Measurements from ENCODE around the gene GRIK5.
A peak's percentile ranks its signal among the peaks of the same experiment; 100 is the strongest.

Gene GRIK5

DNA sequence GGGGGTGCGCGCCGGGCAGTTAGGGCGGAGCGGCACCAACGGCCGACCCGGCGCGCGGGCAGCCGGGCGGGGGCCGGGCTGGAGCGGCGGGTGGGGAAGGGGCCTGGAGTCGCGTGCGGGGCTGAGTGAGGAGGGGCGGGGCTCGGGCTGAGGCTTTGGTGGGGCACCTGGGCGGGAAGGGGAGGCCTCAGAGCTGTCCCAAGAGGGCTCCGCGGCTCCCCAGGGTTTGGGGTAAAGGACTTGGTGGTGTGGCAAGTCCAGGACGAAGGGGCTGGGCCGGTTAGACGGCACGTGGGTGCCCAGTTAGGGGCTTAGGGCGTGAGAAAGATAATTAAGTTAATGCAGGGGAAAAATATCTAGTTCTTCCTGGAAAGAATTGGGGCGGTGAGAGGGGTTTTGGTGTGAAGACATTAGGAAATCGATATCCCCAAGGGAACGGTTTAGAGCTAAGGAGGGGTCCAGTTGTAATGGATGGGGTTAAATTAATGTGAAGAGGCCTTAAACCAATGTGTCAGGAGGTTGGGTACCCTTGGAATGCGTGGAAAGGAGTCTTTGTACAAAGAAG, 6.5 kb upstream of the GRIK5 start:
- Histone ChIP-seq H3K9me3 (ENCODE audit: low read length) (no peaks in the 10 kb centered on the region), H3K9me2 (ENCODE audit: low read depth, low read length) (no peaks in the 10 kb centered on the region), H3K4me3 (ENCODE audit: low read depth, low read length, poor library complexity, severe bottlenecking) (peak overlapping the region; percentile 72), H3K27me3 (ENCODE audit: insufficient read depth, low read length) (no peaks in the 10 kb centered on the region), H3K79me2 (ENCODE audit: insufficient read depth, low read length) (peaks cover 21% of the 10 kb centered on the region), H3F3A (ENCODE audit: insufficient read depth, low read length) (no peaks in the 10 kb centered on the region), H4K20me1 (ENCODE audit: insufficient read depth, low read length) (no peaks in the 10 kb centered on the region), H3K36me3 (ENCODE audit: insufficient read depth, low read length) (peaks cover 37% of the 10 kb centered on the region), H3K4me1 (ENCODE audit: insufficient read depth, low read length, severe bottlenecking) (peaks cover 22% of the 10 kb centered on the region), H2AFZ (ENCODE audit: low read length) (no peak overlapping the region), H3K4me2 (ENCODE audit: low read length) (peak overlapping the region; percentile 91), H3K27ac (ENCODE audit: low read depth, low read length, poor library complexity, severe bottlenecking) (peak overlapping the region; percentile 15), H3K9ac (ENCODE audit: low read length) (peak overlapping the region; percentile 81)
- no peak for TF ChIP-seq EZH2 (IDR thresholded peaks at IDR 0.05; ENCODE audit: borderline replicate concordance, low read length)
- TF ChIP-seq, protein P1, sequence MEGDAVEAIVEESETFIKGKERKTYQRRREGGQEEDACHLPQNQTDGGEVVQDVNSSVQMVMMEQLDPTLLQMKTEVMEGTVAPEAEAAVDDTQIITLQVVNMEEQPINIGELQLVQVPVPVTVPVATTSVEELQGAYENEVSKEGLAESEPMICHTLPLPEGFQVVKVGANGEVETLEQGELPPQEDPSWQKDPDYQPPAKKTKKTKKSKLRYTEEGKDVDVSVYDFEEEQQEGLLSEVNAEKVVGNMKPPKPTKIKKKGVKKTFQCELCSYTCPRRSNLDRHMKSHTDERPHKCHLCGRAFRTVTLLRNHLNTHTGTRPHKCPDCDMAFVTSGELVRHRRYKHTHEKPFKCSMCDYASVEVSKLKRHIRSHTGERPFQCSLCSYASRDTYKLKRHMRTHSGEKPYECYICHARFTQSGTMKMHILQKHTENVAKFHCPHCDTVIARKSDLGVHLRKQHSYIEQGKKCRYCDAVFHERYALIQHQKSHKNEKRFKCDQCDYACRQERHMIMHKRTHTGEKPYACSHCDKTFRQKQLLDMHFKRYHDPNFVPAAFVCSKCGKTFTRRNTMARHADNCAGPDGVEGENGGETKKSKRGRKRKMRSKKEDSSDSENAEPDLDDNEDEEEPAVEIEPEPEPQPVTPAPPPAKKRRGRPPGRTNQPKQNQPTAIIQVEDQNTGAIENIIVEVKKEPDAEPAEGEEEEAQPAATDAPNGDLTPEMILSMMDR (IDR thresholded peaks at IDR 0.05; ENCODE audit: low read length): no peak

DNA sequence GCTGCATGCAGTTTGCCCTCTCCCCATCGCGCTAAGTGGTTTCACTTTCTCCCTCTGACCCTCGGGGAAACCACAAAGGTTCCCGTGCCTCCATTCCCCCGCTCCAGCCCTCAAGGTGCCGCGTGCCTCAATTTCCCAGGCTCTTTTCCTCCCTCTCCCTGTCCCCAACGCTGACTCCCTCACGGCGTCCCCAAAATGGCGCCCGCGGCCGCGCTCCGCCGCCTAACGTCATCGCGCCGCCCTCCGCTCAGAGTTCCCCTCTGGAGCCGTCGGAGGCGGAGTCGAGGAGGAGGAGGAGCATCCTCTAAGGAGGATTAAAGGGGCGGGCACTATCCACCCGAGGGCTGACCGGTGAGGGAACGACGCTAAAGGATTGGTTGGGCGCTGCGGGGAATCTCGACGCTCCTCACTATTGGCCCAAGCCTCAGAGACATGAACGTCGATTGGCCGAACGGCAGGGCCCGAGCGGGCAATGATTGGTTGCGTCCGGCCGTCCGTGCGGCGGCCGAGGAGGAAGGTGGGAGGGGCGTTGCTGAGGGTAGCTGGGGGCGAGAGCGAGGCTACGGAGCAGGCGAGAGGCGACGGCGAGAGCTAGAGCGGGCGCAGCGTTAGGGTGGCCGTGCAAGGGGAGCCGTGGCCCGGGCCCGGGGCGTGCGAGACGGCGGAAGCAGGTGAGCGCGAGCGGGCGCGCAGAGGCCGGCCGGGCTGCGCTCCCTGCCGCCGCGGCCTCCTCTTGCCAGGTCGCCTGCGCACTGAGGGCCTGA, 5.8 kb upstream of the GRIK5 start, which contains the start of gene ZNF574:
Gene ZNF574 (plus strand): TSS at position 551 of the 764 bp plus-strand sequence. CDS start 2,441 bp downstream, outside the sequence.
- TF ChIP-seq, protein P1 (IDR thresholded peaks at IDR 0.05; ENCODE audit: low read length): no peak
- TF ChIP-seq EZH2 (IDR thresholded peaks at IDR 0.05; ENCODE audit: borderline replicate concordance, low read length): no peak
- peaks cover 21% of the 10 kb centered on the region for H3K79me2 ChIP-seq (ENCODE audit: insufficient read depth, low read length)

DNA sequence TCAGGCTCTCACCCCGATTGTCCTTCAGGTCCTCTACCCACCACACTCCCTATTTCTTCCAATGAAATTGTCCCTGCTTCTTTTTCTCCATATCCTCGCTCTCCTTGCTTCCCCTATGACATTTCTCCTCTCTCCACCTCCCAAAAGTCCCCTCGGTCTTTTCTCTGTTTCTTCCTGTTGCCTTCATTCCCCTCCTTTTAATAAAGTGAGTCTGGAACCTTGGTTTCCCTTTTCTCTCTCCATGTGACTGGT, 5.3 kb upstream of the GRIK5 start:
- TF ChIP-seq, protein P1 (IDR thresholded peaks at IDR 0.05; ENCODE audit: low read length): no peak
- TF ChIP-seq EZH2 (IDR thresholded peaks at IDR 0.05; ENCODE audit: borderline replicate concordance, low read length): no peak
- Histone ChIP-seq H2AFZ (ENCODE audit: low read length) (0 out of 2 replicates have a peak overlapping the region, but pooled peaks have one; percentile 1), H3K9me3 (ENCODE audit: low read length) (no peaks in the 10 kb centered on the region), H3K27me3 (ENCODE audit: insufficient read depth, low read length) (no peaks in the 10 kb centered on the region), H3K36me3 (ENCODE audit: insufficient read depth, low read length) (peaks cover 25% of the 10 kb centered on the region), H3K4me1 (ENCODE audit: insufficient read depth, low read length, severe bottlenecking) (peaks cover 22% of the 10 kb centered on the region), H3K4me3 (ENCODE audit: low read depth, low read length, poor library complexity, severe bottlenecking) (peak overlapping the region; percentile 72), H3F3A (ENCODE audit: insufficient read depth, low read length) (no peaks in the 10 kb centered on the region), H4K20me1 (ENCODE audit: insufficient read depth, low read length) (no peaks in the 10 kb centered on the region), H3K9me2 (ENCODE audit: low read depth, low read length) (no peaks in the 10 kb centered on the region), H3K4me2 (ENCODE audit: low read length) (peak overlapping the region; percentile 88), H3K79me2 (ENCODE audit: insufficient read depth, low read length) (peaks cover 21% of the 10 kb centered on the region), H3K27ac (ENCODE audit: low read depth, low read length, poor library complexity, severe bottlenecking) (peak overlapping the region; percentile 69), H3K9ac (ENCODE audit: low read length) (peak overlapping the region; percentile 90)

More for the DNA sequence above, 5.8 kb upstream of the GRIK5 start, which contains the start of gene ZNF574:
- H3K27me3 ChIP-seq (ENCODE audit: insufficient read depth, low read length): no peaks in the 10 kb centered on the region
- H3K27ac ChIP-seq (ENCODE audit: low read depth, low read length, poor library complexity, severe bottlenecking): peak within 1 kb of the TSS; percentile 69
- no peaks in the 10 kb centered on the region for H3K9me2 ChIP-seq (ENCODE audit: low read depth, low read length)
- 0 out of 2 replicates have a peak within 1 kb of the TSS, but pooled peaks have one; percentile 1 for H2AFZ ChIP-seq (ENCODE audit: low read length)
- H3K4me3 ChIP-seq (ENCODE audit: low read depth, low read length, poor library complexity, severe bottlenecking): peak within 1 kb of the TSS; percentile 72
- H3K4me1 ChIP-seq (ENCODE audit: insufficient read depth, low read length, severe bottlenecking): peaks cover 22% of the 10 kb centered on the region
- H3F3A ChIP-seq (ENCODE audit: insufficient read depth, low read length): no peaks in the 10 kb centered on the region
- no peaks in the 10 kb centered on the region for H3K9me3 ChIP-seq (ENCODE audit: low read length)
- H3K36me3 ChIP-seq (ENCODE audit: insufficient read depth, low read length): peaks cover 30% of the 10 kb centered on the region
- H3K9ac ChIP-seq (ENCODE audit: low read length): peak within 1 kb of the TSS; percentile 90
- H3K4me2 ChIP-seq (ENCODE audit: low read length): peak within 1 kb of the TSS; percentile 91
- H4K20me1 ChIP-seq (ENCODE audit: insufficient read depth, low read length): no peaks in the 10 kb centered on the region

All from OCI-LY1 (cell line).